Subcutaneous adipose tissue (tissue), 4 donors: ENCODE data around the gene SDC3. TPM values are rescaled to one million over a fixed set of nuclear protein-coding genes. Genes with fewer than 3 reads are reported as not detected.

ENCODE experiments used
- total RNA-seq, 4 donors: library from RNA; depleted of rRNA; stranded (reverse); fragments of >200 nt; gene quantifications; one replicate each; pipeline ENCODE4 v1.1.0, GENCODE V29; 2016
- TF ChIP-seq, protein P1 (sequence below): fragments of 450-650 bp; IDR thresholded peaks from one replicate; pipeline ENCODE4 v1.5.1; 2016; ENCODE audit warnings: low read depth, mild to moderate bottlenecking, control low read depth, antibody characterized with exemption, moderate library complexity

Gene SDC3, protein sequence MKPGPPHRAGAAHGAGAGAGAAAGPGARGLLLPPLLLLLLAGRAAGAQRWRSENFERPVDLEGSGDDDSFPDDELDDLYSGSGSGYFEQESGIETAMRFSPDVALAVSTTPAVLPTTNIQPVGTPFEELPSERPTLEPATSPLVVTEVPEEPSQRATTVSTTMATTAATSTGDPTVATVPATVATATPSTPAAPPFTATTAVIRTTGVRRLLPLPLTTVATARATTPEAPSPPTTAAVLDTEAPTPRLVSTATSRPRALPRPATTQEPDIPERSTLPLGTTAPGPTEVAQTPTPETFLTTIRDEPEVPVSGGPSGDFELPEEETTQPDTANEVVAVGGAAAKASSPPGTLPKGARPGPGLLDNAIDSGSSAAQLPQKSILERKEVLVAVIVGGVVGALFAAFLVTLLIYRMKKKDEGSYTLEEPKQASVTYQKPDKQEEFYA
- total RNA-seq = 10 to 100 TPM; 13.2 to 35.7 (median 20.7) TPM

DNA sequence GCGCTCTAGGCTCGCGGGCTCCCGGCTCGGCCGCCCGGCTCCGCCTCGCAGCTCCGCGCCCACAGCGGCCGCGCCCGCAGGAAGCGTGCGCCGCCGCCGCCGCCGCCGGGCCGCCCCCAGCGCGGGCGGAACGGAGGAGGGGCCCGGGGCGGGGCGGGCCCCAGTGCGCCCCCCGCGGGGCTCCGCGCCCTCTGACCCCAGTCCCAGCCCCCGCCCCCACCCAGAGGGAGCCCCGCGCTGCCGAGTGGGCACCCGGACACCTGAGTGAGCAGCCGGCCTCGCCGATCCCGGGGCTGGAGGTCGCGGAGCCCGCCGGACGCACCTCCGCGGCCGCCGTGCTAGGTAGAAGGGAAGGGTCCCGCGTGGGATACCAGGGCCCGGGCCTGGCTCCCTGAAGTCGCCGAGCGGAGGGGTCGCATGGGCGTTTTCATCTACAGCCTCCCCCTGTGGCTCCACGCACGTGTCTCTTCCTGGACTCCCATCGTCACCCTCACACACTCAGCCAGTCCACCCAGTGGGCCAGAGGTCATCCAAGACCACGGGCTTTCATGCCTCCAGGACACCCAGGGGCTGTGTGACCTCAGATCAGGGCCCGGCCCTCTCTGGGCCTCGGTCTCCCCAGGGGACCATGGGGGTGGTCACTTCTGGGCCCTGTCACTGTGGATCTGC lies at the start of gene SDC3:
SDC3 (minus strand) TSS at position 63 of the 669 bp plus-strand sequence. CDS start 172 bp downstream, outside the sequence.
- TF ChIP-seq, protein P1, sequence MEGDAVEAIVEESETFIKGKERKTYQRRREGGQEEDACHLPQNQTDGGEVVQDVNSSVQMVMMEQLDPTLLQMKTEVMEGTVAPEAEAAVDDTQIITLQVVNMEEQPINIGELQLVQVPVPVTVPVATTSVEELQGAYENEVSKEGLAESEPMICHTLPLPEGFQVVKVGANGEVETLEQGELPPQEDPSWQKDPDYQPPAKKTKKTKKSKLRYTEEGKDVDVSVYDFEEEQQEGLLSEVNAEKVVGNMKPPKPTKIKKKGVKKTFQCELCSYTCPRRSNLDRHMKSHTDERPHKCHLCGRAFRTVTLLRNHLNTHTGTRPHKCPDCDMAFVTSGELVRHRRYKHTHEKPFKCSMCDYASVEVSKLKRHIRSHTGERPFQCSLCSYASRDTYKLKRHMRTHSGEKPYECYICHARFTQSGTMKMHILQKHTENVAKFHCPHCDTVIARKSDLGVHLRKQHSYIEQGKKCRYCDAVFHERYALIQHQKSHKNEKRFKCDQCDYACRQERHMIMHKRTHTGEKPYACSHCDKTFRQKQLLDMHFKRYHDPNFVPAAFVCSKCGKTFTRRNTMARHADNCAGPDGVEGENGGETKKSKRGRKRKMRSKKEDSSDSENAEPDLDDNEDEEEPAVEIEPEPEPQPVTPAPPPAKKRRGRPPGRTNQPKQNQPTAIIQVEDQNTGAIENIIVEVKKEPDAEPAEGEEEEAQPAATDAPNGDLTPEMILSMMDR = no peak

DNA sequence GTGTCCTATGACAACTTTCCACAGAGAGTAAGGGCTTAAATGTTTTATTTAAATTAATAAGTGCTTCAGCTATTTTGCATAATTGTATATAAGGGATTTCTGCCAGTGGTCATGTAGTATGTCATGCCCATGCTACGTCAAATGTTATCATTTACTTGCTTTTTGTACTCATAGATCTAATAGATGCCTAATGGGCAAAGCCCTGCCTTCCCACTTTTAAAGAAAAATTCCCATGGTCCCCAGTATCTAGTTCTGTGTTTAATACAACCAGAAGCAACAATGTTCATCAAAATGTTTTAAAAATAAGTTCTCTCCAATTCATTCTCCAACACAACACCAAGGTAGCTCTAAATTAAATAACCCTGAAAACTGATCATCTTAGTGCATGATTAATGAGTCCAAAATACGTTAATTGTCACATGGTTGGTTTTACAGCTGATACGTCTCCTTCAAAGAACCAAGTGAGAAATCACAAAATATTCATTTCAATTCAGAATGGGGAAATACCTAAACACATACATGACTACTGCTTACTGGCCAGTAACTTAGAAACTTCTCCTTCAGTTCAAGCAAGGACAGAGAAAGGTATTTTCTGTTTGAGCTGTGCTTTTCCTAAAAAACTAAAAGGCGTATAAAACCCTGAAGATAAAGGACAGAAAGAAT lies 49.1 kb upstream of the SDC3 start:
- TF ChIP-seq, protein P1 = no peak

DNA sequence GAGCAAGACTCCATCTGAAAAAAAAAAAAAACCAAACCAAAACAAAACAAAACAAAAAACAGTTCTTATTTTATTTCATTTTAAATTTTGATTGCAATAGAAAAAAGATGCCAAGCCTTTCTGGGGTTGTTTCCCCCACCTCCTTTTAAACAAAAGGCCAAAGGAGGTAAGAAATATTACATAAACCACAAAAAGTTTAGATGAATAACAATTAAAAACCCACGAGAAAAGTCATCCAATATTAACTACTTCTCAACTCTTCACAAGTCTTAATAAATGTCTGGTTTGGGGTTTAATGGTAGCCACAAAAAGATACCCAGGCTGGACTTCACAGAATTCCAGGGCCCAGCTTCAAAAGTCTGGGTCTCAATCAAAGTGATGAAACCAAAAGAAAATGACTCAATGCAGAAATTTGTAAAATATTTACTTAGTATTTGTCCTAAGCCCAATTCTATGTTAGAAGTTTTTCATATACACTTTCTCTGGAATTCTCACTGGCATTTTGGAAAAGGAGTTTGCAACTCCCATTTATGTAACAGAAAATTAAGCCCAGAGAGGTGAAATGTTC lies 47.0 kb upstream of the SDC3 start:
- TF ChIP-seq, protein P1 = no peak

DNA sequence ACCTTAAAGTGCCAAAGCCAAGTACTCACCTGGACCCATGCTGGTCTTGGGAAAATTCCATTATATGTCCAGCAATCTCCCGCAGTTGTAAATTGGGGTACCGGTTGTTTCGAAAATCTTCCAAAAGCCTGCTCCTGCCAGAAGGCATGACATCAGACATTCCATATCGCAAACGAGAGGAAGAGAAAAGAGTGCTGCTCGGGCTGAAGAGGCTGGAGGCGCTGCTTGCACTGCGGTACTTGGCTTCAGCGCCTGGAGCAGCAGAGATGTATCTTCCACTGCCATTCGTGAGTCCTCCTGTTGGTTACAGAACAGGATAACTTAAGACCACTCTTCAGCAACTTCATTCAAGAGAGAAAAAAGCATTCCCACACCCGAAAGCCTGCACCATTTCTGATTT lies 45.1 kb upstream of the SDC3 start:
- TF ChIP-seq, protein P1 = no peak

DNA sequence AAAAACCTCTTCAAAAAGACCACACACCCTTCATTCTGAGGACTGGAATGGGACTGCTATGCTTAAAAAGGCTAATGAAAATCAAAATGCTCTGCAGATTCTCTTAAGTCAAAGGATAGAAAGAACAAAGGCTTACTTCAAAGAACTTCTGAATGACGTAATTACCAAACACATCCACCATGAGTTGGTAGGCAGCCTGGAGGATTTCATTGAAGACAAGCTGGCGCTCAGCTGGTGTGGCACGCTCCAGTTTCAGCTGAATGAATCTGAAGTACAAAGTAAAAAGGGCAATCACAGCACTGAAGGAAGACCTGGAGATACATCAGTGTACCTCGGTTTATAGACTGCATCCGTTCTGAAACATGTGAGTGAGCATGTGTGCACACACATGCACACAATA lies 43.5 kb upstream of the SDC3 start:
- TF ChIP-seq, protein P1 = no peak

DNA sequence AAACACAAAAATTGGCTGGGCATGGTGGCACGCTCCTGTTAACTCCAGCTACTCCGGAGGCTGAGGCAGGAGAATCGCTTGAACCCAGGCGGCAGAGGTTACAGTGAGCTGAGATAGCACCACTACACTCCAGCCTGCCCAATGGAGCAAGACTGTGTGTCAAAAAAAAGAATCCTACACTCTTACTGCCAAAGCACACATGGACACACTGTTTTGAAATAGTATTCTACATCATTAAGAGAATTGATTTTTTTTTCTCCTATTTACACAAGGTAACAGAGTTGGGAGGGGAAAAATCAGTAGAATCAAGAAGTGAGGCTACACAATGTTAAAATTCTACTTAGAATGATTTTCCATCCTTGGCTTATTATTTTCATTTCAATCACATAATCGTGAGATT lies 42.1 kb upstream of the SDC3 start:
- TF ChIP-seq, protein P1 = no peak
